Neural cell (in vitro differentiated cells): Measurements from ENCODE around the gene TMEM43. TPM values are rescaled to one million over a fixed set of nuclear protein-coding genes. Genes with fewer than 3 reads are reported as not detected.

Source experiments
- H2AFZ ChIP-seq: fragments of 200-600, 300-800 bp; sonication (generic), shearing (Covaris generic); 2 replicates; pipeline ENCODE4 v1.6.0; 2014; ENCODE audit warnings: low read depth, mild to moderate bottlenecking, antibody characterized with exemption, low read length, moderate library complexity
- H3F3A ChIP-seq: fragments of 200-600 bp; shearing (Covaris generic); 2 replicates; pipeline ENCODE4 v1.6.1; 2016; ENCODE audit warnings: mild to moderate bottlenecking, moderate library complexity, mixed read lengths, antibody characterized with exemption, low read length; ENCODE audit not compliant: insufficient read depth, poor library complexity, severe bottlenecking
- H3K27ac ChIP-seq: fragments of 200-600, 300-800 bp; sonication (generic), shearing (Covaris generic); 2 replicates; pipeline ENCODE4 v1.5.1; 2014; ENCODE audit warnings: mild to moderate bottlenecking, low read length, moderate library complexity
- H3K27me3 ChIP-seq: fragments of 300-800, 200-600 bp; sonication (generic), shearing (Covaris generic); 2 replicates; pipeline ENCODE4 v1.6.0; 2014; ENCODE audit warnings: mild to moderate bottlenecking, low read depth, low read length, moderate library complexity; ENCODE audit not compliant: insufficient read depth
- H3K36me3 ChIP-seq: fragments of 300-800, 200-600 bp; sonication (generic), shearing (Covaris generic); 2 replicates; pipeline ENCODE4 v1.5.1; 2014; ENCODE audit warnings: mild to moderate bottlenecking, antibody characterized with exemption, low read length, moderate library complexity; ENCODE audit not compliant: insufficient read depth
- H3K4me2 ChIP-seq: fragments of 300-800, 200-600 bp; sonication (generic), shearing (Covaris generic); 2 replicates; pipeline ENCODE4 v1.6.0; 2014; ENCODE audit warnings: mild to moderate bottlenecking, low read length
- H3K4me3 ChIP-seq: fragments of 300-800, 200-600 bp; sonication (generic), shearing (Covaris generic); 2 replicates; pipeline ENCODE4 v1.5.1; 2014; ENCODE audit warnings: mild to moderate bottlenecking, low read length, moderate library complexity
- H3K79me2 ChIP-seq: fragments of 200-600 bp; shearing (Covaris generic); replicated peaks from 2 replicates; pipeline ENCODE4 v1.6.0; 2014; ENCODE audit warnings: mild to moderate bottlenecking, low read length, moderate library complexity; ENCODE audit not compliant: insufficient read depth
- H3K9ac ChIP-seq: fragments of 300-800, 200-600 bp; sonication (generic), shearing (Covaris generic); 2 replicates; pipeline ENCODE4 v1.6.1; 2016; ENCODE audit warnings: mild to moderate bottlenecking, low read length, mixed read lengths
- H3K9me2 ChIP-seq: fragments of 200-600 bp; shearing (Covaris generic); 2 replicates; pipeline ENCODE4 v1.6.1; 2016; ENCODE audit warnings: mild to moderate bottlenecking, low read length, mixed read lengths; ENCODE audit not compliant: insufficient read depth
- H3K9me3 ChIP-seq: fragments of 200-600, 300-800 bp; sonication (generic), shearing (Covaris generic); 2 replicates; pipeline ENCODE4 v1.6.1; 2016; ENCODE audit warnings: mild to moderate bottlenecking, mixed run types, low read length, moderate library complexity, mixed read lengths
- H4K20me1 ChIP-seq: fragments of 200-600 bp; shearing (Covaris generic); 2 replicates; pipeline ENCODE4 v1.6.1; 2016; ENCODE audit warnings: mild to moderate bottlenecking, mixed run types; ENCODE audit not compliant: insufficient read depth
- CTCF ChIP-seq: fragments of 450-650 bp; IDR thresholded peaks from 2 replicates; pipeline ENCODE4 v1.5.1; 2014; ENCODE audit warnings: antibody characterized with exemption, mild to moderate bottlenecking, moderate library complexity; ENCODE audit not compliant: poor library complexity, severe bottlenecking
- EP300 ChIP-seq: fragments of 450-650 bp; conservative IDR thresholded peaks from 2 replicates; pipeline ENCODE4 v1.6.1; 2014; ENCODE audit warnings: antibody characterized with exemption, mild to moderate bottlenecking, moderate library complexity; ENCODE audit not compliant: poor library complexity, severe bottlenecking
- EZH2 ChIP-seq: fragments of 200-600, 300-800 bp; shearing (Covaris generic), sonication (generic); IDR thresholded peaks from 2 replicates; pipeline ENCODE4 v1.6.1; 2014; ENCODE audit warnings: antibody characterized with exemption, low read length, borderline replicate concordance, mild to moderate bottlenecking; ENCODE audit not compliant: insufficient read depth, poor library complexity, severe bottlenecking
- MXI1 ChIP-seq: fragments of 450-650 bp; conservative IDR thresholded peaks from 2 replicates; pipeline ENCODE4 v1.6.1; 2014; ENCODE audit warnings: antibody characterized with exemption, mild to moderate bottlenecking; ENCODE audit not compliant: poor library complexity, severe bottlenecking
- POLR2AphosphoS5 ChIP-seq: IDR thresholded peaks from 2 replicates; pipeline ENCODE4 v1.6.1; 2012
- RAD21 ChIP-seq: fragments of 450-650 bp; conservative IDR thresholded peaks from 2 replicates; pipeline ENCODE4 v1.6.1; 2014; ENCODE audit warnings: antibody characterized with exemption, mild to moderate bottlenecking, moderate library complexity
- REST ChIP-seq: IDR thresholded peaks from 2 replicates; pipeline ENCODE4 v1.6.1; 2012; ENCODE audit warnings: borderline replicate concordance
- SMC3 ChIP-seq: fragments of 450-650 bp; conservative IDR thresholded peaks from 2 replicates; pipeline ENCODE4 v1.6.1; 2014; ENCODE audit warnings: antibody characterized with exemption, mild to moderate bottlenecking, moderate library complexity; ENCODE audit not compliant: poor library complexity
- TAF1 ChIP-seq: IDR thresholded peaks from 2 replicates; pipeline ENCODE4 v1.6.1; 2012; ENCODE audit warnings: low read depth
- polyA plus RNA-seq: library from polyadenylated mRNA; depleted of rRNA; stranded (reverse); fragments of >200 nt; gene quantifications from 2 replicates; pipeline ENCODE4 v1.2.3, GENCODE V29; 2014

TMEM43 gene
- polyA plus RNA-seq, 1 donor from 2014 or later, result 61.3 TPM

GRCh38 chr3:14179795-14180194 is 54.9 kb downstream of the TMEM43 start:
- Histone ChIP-seq H3K9ac (peak overlapping the region; percentile 86), H3K4me2 (peak overlapping the region; percentile 96)
- no peak for TF ChIP-seq RAD21
- TF ChIP-seq EZH2, result no peak
- TF ChIP-seq MXI1, result no peak
- TF ChIP-seq REST, result no peak
- no peak for TF ChIP-seq EP300
- no peak for TF ChIP-seq SMC3
- TF ChIP-seq CTCF, result no peak
- no peak for TF ChIP-seq POLR2AphosphoS5
- TF ChIP-seq TAF1, result no peak

GRCh38 chr3:14181253-14181652 is 56.4 kb downstream of the TMEM43 start:
- TF ChIP-seq MXI1 (no peak), REST (no peak), TAF1 (no peak), EZH2 (no peak), EP300 (no peak), POLR2AphosphoS5 (no peak)
- H3K9ac ChIP-seq, result no peak overlapping the region
- no peaks in the 10 kb centered on the region for H3F3A ChIP-seq
- H3K36me3 ChIP-seq, result no peaks in the 10 kb centered on the region
- no peak overlapping the region for H3K4me2 ChIP-seq
- peaks cover 39% of the 10 kb centered on the region for H3K79me2 ChIP-seq
- no peaks in the 10 kb centered on the region for H3K9me2 ChIP-seq
- H3K9me3 ChIP-seq, result no peaks in the 10 kb centered on the region
- no peak overlapping the region for H3K4me3 ChIP-seq
- no peak overlapping the region for H2AFZ ChIP-seq
- H4K20me1 ChIP-seq, result no peaks in the 10 kb centered on the region
- H3K27ac ChIP-seq, result no peak overlapping the region
- H3K27me3 ChIP-seq, result no peaks in the 10 kb centered on the region

More at GRCh38 chr3:14179795-14180194, 54.9 kb downstream of the TMEM43 start:
- Histone ChIP-seq H4K20me1 (no peaks in the 10 kb centered on the region), H3K9me3 (no peaks in the 10 kb centered on the region), H2AFZ (no peak overlapping the region), H3K79me2 (peaks cover 52% of the 10 kb centered on the region), H3K36me3 (no peaks in the 10 kb centered on the region), H3K4me3 (peak overlapping the region; percentile 85), H3K9me2 (no peaks in the 10 kb centered on the region), H3F3A (no peaks in the 10 kb centered on the region), H3K27me3 (no peaks in the 10 kb centered on the region), H3K27ac (no peak overlapping the region)
